ENCODE data around the gene PTPN6.

The PTPN6 gene

DNA sequence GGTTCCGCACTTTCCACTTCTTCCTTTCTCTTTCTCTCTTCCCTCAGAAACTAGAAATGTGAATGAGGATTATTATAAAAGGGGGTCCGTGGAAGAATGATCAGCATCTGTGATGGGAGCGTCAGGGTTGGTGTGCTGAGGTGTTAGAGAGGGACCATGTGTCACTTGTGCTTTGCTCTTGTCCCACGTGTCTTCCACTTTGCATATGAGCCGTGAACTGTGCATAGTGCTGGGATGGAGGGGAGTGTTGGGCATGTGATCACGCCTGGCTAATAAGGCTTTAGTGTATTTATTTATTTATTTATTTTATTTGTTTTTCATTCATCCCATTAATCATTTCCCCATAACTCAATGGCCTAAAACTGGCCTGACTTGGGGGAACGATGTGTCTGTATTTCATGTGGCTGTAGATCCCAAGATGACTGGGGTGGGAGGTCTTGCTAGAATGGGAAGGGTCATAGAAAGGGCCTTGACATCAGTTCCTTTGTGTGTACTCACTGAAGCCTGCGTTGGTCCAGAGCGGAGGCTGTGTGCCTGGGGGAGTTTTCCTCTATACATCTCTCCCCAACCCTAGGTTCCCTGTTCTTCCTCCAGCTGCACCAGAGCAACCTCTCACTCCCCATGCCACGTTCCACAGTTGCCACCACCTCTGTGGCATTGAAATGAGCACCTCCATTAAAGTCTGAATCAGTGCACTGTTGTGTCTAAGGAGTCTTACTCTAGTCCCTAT lies 28.0 kb upstream of the PTPN6 start:
- no peak for DNase-seq

- DNase-seq: no peak
Observed at GRCh38 chr12:6923851-6924250, 27.3 kb upstream of the PTPN6 start.

DNA sequence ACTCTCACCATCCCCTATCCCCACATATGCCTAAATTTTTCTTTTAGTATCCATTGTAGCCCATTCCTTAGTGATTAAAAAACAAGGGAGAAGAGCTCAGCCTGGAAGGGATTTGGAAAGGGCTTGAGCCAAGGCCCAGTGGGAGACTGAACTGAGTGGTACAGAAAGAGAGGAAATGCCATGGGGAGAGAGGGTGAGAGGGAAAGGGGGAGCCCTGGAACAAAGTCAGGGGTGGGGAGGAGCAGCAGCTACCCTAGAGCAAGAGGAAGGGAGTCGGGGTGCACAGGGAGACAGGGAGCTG lies 26.0 kb upstream of the PTPN6 start:
- DNase-seq: no peak

- no peak for DNase-seq
Observed at GRCh38 chr12:6925540-6926279, 25.4 kb upstream of the PTPN6 start.

DNA sequence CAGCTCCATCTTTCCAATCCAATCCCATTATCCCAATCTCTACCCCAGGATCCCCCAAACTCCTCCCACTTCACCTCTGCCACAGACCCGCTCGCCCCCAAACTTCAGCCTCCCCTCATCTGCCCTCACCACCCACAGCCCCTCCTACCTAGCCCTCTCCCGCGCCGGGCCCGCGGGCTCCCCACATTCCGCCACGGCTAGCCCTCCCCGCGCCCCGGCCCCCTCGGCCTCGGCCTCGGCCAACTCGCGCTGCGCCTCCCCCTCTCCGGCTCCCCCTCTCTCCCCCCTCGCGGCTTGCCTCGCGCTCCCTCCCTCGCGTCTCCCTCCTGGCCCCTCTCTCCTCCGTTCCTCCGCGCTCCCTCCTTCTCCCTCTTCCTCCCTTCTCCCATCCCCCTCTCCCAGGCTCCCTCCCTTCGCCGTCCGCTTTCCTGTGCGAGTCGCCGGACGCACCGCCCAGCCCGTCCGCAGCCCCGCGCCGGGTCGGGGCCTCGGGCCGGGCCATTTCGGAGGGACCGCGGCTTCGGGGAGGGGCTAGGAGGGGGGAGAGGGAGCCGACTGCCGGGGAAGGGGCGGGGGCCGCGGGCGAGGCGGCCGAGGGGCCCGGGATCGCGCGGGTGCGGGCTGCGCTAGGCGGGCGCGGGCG lies 23.7 kb upstream of the PTPN6 start, which contains the start of gene ATN1:
Gene ATN1, plus strand, starts transcription at position 581 of the 643 bp plus-strand sequence. CDS start 6,043 bp downstream, outside the sequence.
- DNase-seq: peak; percentile 34

- DNase-seq: no peak
Observed at GRCh38 chr12:6928022-6928702, 23.0 kb upstream of the PTPN6 start.

DNA sequence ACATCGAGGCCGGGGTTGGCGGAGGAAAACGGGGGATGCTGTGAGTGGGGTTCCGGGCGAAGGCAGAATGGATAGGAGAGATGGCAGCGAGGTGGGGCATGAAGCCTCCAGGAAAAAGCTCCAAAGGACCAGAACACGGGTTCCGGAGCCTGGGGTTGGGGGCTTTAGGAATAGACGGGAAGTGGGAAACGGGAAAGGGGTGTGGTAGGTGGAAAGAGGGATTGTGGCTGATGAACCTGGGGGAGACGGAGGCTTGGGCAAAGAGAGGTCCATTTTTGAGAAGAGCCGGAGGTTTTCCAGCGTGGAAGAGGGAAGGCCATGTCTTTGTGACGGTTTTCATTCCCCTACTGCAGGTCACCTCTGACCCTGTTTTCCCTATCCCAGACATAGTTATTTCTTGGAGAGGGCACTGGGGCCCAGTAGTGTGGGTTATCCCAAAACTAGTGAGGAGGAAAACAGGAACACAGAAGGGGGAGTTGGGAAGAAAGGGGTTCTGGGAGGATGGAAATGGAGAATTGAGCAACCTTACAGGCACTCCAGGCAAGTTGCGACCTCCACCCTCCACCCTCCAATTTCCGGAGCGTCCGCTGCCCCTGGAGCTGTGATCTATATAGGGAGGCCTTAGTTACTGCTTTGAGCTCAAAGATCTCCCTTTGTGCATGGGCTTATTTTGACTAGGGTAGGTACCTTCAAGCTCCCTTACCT lies 22.3 kb upstream of the PTPN6 start:
- no peak for DNase-seq

GRCh38 chr12:6929466-6930452 lies 21.4 kb upstream of the PTPN6 start:
- DNase-seq: no peak

DNA sequence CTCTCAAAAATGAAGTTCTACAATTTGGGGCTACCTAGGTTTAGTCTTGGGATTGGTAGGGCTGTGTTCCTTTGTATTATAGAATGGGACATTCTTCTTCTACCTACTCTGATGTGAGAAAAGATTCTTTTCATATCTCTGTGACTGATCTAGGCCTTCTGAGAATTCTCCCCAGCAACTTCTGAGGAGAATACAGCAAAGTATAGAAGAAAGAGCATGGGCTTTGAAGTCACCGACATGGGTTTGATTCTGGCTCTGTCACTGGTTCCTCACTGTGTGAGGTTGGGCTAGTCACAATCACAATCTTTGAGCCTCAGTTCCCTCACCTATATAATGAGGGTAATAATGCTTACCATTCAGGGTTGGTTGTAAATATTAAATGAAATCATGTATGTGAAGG lies 18.4 kb upstream of the PTPN6 start:
- no peak for DNase-seq

DNA sequence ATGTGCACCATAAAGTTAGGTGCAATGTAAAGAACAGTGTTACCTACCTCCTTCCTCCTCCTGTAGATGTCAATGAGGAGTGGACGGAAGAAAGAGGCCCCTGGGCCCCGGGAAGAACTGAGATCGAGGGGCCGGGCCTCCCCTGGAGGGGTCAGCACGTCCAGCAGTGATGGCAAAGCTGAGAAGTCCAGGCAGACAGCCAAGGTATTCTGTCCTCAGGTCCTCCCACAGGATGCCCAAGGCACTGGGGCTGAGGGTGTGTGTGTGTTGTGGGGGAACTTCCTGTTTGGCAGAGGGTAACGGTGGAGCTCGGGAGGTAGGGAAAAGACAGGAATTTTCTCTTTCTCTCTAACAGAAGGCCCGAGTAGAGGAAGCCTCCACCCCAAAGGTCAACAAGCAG lies 17.0 kb upstream of the PTPN6 start:
- no peak for DNase-seq

DNA sequence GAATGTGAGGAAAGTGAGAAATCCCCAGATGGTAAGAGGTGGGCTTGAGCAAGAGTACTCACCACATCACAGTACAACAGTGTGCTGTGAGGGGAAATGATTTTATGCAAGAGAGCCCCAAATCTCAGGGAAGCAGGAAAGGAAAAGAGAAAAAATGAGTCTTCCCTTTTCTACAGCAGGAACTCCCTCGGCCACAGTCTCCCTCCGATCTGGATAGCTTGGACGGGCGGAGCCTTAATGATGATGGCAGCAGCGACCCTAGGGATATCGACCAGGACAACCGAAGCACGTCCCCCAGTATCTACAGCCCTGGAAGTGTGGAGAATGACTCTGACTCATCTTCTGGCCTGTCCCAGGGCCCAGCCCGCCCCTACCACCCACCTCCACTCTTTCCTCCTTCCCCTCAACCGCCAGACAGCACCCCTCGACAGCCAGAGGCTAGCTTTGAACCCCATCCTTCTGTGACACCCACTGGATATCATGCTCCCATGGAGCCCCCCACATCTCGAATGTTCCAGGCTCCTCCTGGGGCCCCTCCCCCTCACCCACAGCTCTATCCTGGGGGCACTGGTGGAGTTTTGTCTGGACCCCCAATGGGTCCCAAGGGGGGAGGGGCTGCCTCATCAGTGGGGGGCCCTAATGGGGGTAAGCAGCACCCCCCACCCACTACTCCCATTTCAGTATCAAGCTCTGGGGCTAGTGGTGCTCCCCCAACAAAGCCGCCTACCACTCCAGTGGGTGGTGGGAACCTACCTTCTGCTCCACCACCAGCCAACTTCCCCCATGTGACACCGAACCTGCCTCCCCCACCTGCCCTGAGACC lies 15.6 kb upstream of the PTPN6 start:
- DNase-seq: no peak

DNA sequence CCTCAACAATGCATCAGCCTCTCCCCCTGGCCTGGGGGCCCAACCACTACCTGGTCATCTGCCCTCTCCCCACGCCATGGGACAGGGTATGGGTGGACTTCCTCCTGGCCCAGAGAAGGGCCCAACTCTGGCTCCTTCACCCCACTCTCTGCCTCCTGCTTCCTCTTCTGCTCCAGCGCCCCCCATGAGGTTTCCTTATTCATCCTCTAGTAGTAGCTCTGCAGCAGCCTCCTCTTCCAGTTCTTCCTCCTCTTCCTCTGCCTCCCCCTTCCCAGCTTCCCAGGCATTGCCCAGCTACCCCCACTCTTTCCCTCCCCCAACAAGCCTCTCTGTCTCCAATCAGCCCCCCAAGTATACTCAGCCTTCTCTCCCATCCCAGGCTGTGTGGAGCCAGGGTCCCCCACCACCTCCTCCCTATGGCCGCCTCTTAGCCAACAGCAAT lies 14.9 kb upstream of the PTPN6 start:
- DNase-seq: no peak

DNA sequence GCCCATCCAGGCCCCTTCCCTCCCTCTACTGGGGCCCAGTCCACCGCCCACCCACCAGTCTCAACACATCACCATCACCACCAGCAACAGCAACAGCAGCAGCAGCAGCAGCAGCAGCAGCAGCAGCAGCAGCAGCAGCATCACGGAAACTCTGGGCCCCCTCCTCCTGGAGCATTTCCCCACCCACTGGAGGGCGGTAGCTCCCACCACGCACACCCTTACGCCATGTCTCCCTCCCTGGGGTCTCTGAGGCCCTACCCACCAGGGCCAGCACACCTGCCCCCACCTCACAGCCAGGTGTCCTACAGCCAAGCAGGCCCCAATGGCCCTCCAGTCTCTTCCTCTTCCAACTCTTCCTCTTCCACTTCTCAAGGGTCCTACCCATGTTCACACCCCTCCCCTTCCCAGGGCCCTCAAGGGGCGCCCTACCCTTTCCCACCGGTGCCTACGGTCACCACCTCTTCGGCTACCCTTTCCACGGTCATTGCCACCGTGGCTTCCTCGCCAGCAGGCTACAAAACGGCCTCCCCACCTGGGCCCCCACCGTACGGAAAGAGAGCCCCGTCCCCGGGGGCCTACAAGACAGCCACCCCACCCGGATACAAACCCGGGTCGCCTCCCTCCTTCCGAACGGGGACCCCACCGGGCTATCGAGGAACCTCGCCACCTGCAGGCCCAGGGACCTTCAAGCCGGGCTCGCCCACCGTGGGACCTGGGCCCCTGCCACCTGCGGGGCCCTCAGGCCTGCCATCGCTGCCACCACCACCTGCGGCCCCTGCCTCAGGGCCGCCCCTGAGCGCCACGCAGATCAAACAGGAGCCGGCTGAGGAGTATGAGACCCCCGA lies 14.3 kb upstream of the PTPN6 start:
- peak; percentile 62 for DNase-seq

DNA sequence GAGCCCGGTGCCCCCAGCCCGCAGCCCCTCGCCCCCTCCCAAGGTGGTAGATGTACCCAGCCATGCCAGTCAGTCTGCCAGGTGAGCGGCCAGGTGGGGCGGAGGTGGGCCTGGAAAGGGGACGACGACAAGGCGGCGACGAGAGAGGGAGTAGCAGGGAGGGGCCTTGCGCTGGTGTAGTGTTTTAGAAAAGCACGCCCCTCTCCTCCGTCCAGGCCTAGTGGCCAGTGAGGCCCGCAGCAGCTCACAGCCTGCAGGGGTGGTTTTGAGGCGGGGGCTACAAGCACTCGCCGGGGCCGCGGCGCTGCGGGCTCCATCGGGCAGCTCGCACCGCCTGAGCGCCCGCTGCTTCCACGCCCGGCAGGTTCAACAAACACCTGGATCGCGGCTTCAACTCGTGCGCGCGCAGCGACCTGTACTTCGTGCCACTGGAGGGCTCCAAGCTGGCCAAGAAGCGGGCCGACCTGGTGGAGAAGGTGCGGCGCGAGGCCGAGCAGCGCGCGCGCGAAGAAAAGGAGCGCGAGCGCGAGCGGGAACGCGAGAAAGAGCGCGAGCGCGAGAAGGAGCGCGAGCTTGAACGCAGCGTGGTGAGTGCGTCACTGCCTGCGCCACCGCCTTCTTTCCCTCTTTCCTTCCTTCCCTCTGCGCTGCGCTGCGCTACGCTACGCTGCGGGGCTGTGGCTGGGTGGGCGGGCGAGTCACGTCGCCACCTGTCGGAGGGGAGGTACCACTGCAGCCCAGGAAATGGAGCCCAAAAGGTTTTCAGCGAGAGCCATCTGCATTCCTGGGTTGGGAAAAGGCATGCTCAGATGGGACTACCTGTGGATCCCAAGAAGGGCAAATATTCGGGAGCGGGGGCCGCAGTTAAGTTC lies 13.4 kb upstream of the PTPN6 start:
- peak; percentile 88 for DNase-seq

DNA sequence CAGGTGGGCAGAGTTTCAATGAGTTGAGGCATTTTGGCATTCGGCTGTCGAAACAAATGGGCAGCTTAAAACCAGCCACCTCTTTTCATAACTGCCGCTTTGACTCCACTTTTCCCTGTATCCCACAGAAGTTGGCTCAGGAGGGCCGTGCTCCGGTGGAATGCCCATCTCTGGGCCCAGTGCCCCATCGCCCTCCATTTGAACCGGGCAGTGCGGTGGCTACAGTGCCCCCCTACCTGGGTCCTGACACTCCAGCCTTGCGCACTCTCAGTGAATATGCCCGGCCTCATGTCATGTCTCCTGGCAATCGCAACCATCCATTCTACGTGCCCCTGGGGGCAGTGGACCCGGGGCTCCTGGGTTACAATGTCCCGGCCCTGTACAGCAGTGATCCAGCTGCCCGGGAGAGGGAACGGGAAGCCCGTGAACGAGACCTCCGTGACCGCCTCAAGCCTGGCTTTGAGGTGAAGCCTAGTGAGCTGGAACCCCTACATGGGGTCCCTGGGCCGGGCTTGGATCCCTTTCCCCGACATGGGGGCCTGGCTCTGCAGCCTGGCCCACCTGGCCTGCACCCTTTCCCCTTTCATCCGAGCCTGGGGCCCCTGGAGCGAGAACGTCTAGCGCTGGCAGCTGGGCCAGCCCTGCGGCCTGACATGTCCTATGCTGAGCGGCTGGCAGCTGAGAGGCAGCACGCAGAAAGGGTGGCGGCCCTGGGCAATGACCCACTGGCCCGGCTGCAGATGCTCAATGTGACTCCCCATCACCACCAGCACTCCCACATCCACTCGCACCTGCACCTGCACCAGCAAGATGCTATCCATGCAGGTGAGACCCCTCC lies 12.6 kb upstream of the PTPN6 start:
- DNase-seq: no peak

DNA sequence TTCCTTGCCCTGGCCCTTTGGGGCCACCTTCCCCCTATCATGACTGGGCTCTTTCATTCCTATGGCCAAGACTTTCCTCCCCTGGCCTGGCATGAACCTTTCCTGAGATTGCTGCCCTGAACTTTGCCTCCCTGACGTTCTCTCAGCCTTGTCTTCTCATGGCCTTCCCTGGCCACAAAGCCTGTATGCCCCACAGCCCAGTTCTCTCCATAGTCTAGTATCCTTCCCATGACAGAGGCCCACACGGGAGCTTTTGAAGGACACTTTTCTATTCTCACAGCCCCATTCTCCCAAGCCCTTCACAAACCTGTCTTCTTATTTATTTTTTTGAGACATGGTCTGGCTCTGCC lies 12.0 kb upstream of the PTPN6 start:
- no peak for DNase-seq

- no peak for DNase-seq
Observed at GRCh38 chr12:6941267-6941666, 9.9 kb upstream of the PTPN6 start.

DNA sequence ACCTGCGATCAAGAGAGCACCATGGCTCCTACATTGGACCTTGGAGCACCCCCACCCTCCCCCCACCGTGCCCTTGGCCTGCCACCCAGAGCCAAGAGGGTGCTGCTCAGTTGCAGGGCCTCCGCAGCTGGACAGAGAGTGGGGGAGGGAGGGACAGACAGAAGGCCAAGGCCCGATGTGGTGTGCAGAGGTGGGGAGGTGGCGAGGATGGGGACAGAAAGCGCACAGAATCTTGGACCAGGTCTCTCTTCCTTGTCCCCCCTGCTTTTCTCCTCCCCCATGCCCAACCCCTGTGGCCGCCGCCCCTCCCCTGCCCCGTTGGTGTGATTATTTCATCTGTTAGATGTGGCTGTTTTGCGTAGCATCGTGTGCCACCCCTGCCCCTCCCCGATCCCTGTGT lies 9.4 kb upstream of the PTPN6 start:
- no peak for DNase-seq

Measured in activated CD4-positive, alpha-beta T cell treated with anti-CD3 and anti-CD28 coated beads, Interleukin-2, amount 50 U/mL, for 1 hour (primary cell).